ENCODE results near the gene IL34. TPM values are rescaled to one million over a fixed set of nuclear protein-coding genes. Genes with fewer than 3 reads are reported as not detected.

Gene IL34
- total and polyA plus RNA-seq, 2 of the 8 experiments (the other 6 are each of a cell fraction or from before 2014, with no cell fraction given): 4.6 to 5.6 TPM

DNA sequence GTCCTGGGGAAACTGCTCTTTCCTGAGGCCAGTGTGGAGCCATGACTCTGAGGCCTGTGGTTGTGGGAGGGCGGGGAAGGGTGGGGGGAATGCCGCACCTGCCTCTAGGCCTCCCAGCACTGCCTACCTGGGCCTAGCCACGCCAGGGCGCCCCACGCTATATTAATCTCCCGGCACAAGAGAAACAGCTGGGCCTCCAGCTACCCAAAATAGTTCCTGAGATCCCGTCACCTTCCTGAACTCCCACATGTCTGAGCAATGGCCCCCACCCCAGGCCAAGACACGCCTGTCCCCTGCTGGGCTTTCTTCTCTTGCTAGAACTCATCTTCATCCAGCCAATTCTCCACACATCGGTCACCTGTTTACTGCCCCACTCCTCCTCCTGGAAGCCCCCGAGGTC lies 52.5 kb downstream of the IL34 start:
- Histone ChIP-seq H3K36me3 (ENCODE audit: control insufficient read depth in 2 of 4, insufficient read depth in 4 of 4, low read length in 3 of 4) (no peaks in the 10 kb centered on the region; a peak in 1 of 8 replicates), H4K20me1 (replicated peaks in 1 of 2; ENCODE audit: control insufficient read depth in 1 of 2, insufficient read depth in 2 of 2, low read length in 2 of 2) (peaks cover 0 to 2% of the 10 kb centered on the region in 2 experiments), H3K79me1 (ENCODE audit: low read depth, low read length) (peaks cover 2% of the 10 kb centered on the region; the same call in 1 of the 2 replicates), H4K5ac (ENCODE audit: insufficient read length, low read depth, low read length) (no peak overlapping the region), H3K23me2 (ENCODE audit: low read depth, low read length) (no peaks in the 10 kb centered on the region), H3K4me3 (ENCODE audit: extremely low read depth in 1 of 4, insufficient read depth in 2 of 4, low read depth in 3 of 4, low read length in 4 of 4) (no peak overlapping the region), H3K9ac (replicated peaks in 1 of 4; ENCODE audit: extremely low read depth in 1 of 4, low read depth in 3 of 4, low read length in 3 of 4) (no peak overlapping the region), H3K27me3 (replicated peaks in 1 of 4; ENCODE audit: control insufficient read depth in 3 of 4, extremely low read depth in 1 of 4, insufficient read depth in 3 of 4, low read length in 3 of 4) (no peaks in the 10 kb centered on the region), H2AK5ac (ENCODE audit: low read depth, low read length) (no peak overlapping the region), H3K4me1 (replicated peaks in 1 of 4; ENCODE audit: control insufficient read depth in 3 of 4, insufficient read depth in 4 of 4, low read length in 3 of 4) (peaks cover 5 to 31% (median 22%) of the 10 kb centered on the region in 4 experiments), H2BK12ac (ENCODE audit: low read depth, low read length) (no peak overlapping the region), H4K91ac (replicated peaks; ENCODE audit: insufficient read length, low read length) (no peak overlapping the region), H3K9me3 (ENCODE audit: insufficient read depth in 2 of 2, low read depth in 1 of 2, low read length in 1 of 2) (no peaks in the 10 kb centered on the region), H2BK20ac (ENCODE audit: low read length) (no peak overlapping the region), H2BK5ac (ENCODE audit: low read depth, low read length) (no peak overlapping the region; the same call in 1 of the 2 replicates), H4K8ac (ENCODE audit: extremely low read depth, insufficient read depth, low read length) (no peak overlapping the region), H3K56ac (replicated peaks; ENCODE audit: insufficient read length, low read depth, low read length) (no peak overlapping the region), H3K23ac (ENCODE audit: insufficient read length) (no peak overlapping the region), H3K79me2 (ENCODE audit: control insufficient read depth in 1 of 2, insufficient read depth in 2 of 2, low read length in 2 of 2) (no peaks in the 10 kb centered on the region), H3K27ac (ENCODE audit: low read depth, low read length) (no peak overlapping the region), H3K4me2 (ENCODE audit: insufficient read depth in 1 of 2, low read depth in 2 of 2, low read length in 2 of 2) (no peak overlapping the region), H2BK15ac (ENCODE audit: low read length) (no peak overlapping the region), H3K14ac (ENCODE audit: insufficient read length) (no peak overlapping the region), H2BK120ac (replicated peaks; ENCODE audit: low read depth, low read length) (no peak overlapping the region), H3K4ac (replicated peaks; ENCODE audit: insufficient read length, low read depth, low read length) (no peak overlapping the region), H3K18ac (ENCODE audit: extremely low read depth, low read length) (no peak overlapping the region), H2AFZ (ENCODE audit: low read length) (no peak overlapping the region)
- WGBS, 2 experiments (ENCODE audit: extremely low coverage in 1 of 2, insufficient coverage in 1 of 2, insufficient read length in 1 of 2, insufficient replicate concordance in 2 of 2, low coverage in 1 of 2, low lambda C conversion rate in 2 of 2, missing lambda C conversion rate in 1 of 2): 94% methylated on average over 10 of the region's 10 CpGs; no CpG with 5 or more reads in 1 of the 2 experiments
- FAIRE-seq (no peak), DNase-seq (ENCODE audit: low read depth in 1 of 2, low spot score in 2 of 2) (no peak)
- ChIA-PET CTCF (ENCODE audit: partially characterized antibody) (interaction anchor here (1.2 to 1.4 kb wide), 2 partner anchors 39 to 72 kb away, joined by 3 read pairs; no protein-coding TSS in a partner anchor), POLR2A (ENCODE audit: partially characterized antibody) (interaction anchor here (0.5 to 1.4 kb wide), 2 partner anchors 8 to 16 kb away, joined by 3 read pairs; no protein-coding TSS in a partner anchor)
- TF ChIP-seq EGR1 (IDR thresholded peaks at IDR 0.05; ENCODE audit: borderline replicate concordance, low read depth, low read length): no peak
- TF ChIP-seq GTF2F1 (IDR thresholded peaks at IDR 0.05; ENCODE audit: borderline replicate concordance, low read depth, low read length): no peak
- TF ChIP-seq SP1 (IDR thresholded peaks at IDR 0.05; ENCODE audit: low read depth, low read length): no peak
- no peak for TF ChIP-seq POLR2A (IDR thresholded peaks at IDR 0.05; ENCODE audit: control extremely low read depth in 1 of 2, low read depth in 2 of 2, low read length in 2 of 2)
- TF ChIP-seq ZNF274 (IDR thresholded peaks at IDR 0.05; ENCODE audit: borderline replicate concordance, extremely low read depth, low read length): no peak
- no peak for TF ChIP-seq FOSL1 (IDR thresholded peaks at IDR 0.05; ENCODE audit: insufficient read depth, low read depth, low read length)
- no peak for TF ChIP-seq SP4 (IDR thresholded peaks at IDR 0.05; ENCODE audit: low read length)
- no peak for TF ChIP-seq RAD21 (IDR thresholded peaks at IDR 0.05 in 1 of 2, conservative IDR thresholded peaks at IDR 0.05 in 1 of 2; ENCODE audit: low read depth in 2 of 2, low read length in 2 of 2)
- TF ChIP-seq KDM4A (IDR thresholded peaks at IDR 0.05; ENCODE audit: low read depth, low read length, severe bottlenecking): no peak
- no peak for TF ChIP-seq SP2 (IDR thresholded peaks at IDR 0.05; ENCODE audit: low read length)
- no peak for TF ChIP-seq CEBPB (IDR thresholded peaks at IDR 0.05; ENCODE audit: low read depth, low read length)
- no peak for TF ChIP-seq CHD2 (IDR thresholded peaks at IDR 0.05; ENCODE audit: low read length)
- no peak for TF ChIP-seq RFX5 (IDR thresholded peaks at IDR 0.05; ENCODE audit: borderline replicate concordance, low read depth, low read length)
- TF ChIP-seq TEAD4 (IDR thresholded peaks at IDR 0.05; ENCODE audit: low read depth, low read length): no peak
- no peak for TF ChIP-seq CBX8 (IDR thresholded peaks at IDR 0.05; ENCODE audit: borderline replicate concordance, low read depth, low read length)

Data from H1 (cell line).